ENCODE measurements around the gene LUZP1.
A peak's percentile ranks its signal among the peaks of the same experiment; 100 is the strongest.

Gene LUZP1

DNA sequence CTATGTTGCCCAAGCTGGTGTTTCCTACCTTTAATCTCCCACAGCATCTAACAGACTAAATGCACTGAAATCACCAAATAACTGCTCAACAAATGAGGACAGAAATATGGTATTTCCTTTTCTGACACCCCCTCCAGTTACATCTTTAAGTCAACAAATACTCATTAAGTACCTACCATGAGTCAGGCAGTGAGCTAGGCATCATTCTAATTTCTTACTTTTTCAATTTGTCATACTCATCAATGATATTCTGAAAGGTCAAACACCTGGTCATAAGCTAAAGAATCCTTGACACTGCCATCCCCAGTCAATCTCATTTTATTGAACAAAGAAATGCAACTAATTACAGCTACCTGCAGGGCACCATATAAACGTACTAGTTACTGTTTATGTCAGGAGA is 36.6 kb downstream of the LUZP1 start:
- DNase-seq (ENCODE audit: low spot score), result peak; percentile 43
- ChIA-PET POLR2A (ENCODE audit: low non-redundant PET) (no interaction called here), CTCF (interaction anchor here (0.7 kb wide), 1 partner anchor 30 kb away, joined by 4 read pairs; no protein-coding TSS in a partner anchor)
- peak overlapping the region; percentile 61 for H3K27ac ChIP-seq
- TF ChIP-seq, protein P1, sequence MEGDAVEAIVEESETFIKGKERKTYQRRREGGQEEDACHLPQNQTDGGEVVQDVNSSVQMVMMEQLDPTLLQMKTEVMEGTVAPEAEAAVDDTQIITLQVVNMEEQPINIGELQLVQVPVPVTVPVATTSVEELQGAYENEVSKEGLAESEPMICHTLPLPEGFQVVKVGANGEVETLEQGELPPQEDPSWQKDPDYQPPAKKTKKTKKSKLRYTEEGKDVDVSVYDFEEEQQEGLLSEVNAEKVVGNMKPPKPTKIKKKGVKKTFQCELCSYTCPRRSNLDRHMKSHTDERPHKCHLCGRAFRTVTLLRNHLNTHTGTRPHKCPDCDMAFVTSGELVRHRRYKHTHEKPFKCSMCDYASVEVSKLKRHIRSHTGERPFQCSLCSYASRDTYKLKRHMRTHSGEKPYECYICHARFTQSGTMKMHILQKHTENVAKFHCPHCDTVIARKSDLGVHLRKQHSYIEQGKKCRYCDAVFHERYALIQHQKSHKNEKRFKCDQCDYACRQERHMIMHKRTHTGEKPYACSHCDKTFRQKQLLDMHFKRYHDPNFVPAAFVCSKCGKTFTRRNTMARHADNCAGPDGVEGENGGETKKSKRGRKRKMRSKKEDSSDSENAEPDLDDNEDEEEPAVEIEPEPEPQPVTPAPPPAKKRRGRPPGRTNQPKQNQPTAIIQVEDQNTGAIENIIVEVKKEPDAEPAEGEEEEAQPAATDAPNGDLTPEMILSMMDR (conservative IDR thresholded peaks at IDR 0.05; ENCODE audit: low read depth), result no peak

DNA sequence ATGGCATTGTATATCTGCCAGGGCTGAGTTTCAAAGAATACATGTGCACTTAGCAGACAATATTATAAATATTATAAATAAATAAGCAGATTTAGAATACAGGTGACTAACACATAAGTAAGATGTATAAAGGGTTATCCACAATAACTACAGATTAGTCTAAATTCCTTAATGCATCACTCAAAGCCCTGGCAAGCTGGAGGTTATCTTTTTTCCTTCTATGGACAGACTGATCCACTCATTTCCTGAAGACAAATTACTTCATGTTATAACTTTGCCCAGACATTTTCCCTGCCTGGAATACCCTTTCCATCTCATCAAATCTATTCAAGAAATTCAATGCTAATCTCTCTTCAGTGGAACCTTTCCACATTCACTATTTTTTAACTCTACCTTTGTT is 38.8 kb downstream of the LUZP1 start:
- POLR2A ChIA-PET (ENCODE audit: low non-redundant PET), result no interaction called here
- peak; percentile 32 for DNase-seq (ENCODE audit: low spot score)
- CTCF ChIA-PET, result no interaction called here
- H3K27ac ChIP-seq, result no peak overlapping the region
- TF ChIP-seq, protein P1 (conservative IDR thresholded peaks at IDR 0.05; ENCODE audit: low read depth), result no peak

DNA sequence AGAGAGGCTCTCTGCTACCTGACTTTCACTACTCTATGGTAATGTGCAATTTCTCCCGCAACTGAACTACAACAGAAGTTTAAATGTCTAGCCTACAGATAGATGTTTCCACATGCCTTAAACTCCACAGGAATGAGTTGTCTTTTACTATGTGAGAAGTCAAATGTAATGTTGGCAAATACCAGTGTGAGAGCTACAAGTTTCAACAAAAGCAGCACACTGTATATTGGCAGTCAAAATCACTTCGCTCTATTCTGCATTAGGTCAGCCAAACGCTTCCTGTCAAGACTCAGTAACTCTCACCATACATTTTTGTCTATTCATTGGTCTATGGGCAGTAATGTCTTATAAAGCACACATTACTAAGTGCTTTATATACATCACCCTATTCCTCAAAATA is 41.9 kb downstream of the LUZP1 start:
- peak; percentile 63 for DNase-seq (ENCODE audit: low spot score)
- ChIA-PET POLR2A (ENCODE audit: low non-redundant PET) (interaction anchor here (0.9 kb wide), 1 partner anchor 41 kb away, joined by 3 read pairs; no protein-coding TSS in a partner anchor), CTCF (no interaction called here)
- TF ChIP-seq, protein P1 (conservative IDR thresholded peaks at IDR 0.05; ENCODE audit: low read depth), result no peak
- no peak overlapping the region for H3K27ac ChIP-seq

DNA sequence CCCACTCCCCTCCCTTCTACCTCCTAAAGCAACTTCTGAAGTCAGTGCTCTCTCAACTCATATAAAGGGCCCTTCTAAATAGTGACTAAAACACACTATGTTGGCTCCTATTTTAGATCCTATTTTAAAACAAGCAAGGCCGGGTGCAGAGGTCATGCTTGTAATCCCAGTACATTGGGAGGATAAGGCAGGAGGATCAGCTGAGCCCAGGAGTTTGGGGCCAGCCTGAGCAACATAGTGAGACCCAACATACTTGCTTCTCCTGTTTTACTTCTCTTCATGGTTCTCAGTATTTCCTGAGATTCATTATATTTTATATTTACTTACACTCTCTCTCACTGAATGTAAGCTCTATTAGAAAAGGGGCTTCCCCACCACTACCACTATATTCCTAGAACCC is 42.5 kb downstream of the LUZP1 start:
- CTCF ChIA-PET, result no interaction called here
- DNase-seq (ENCODE audit: low spot score), result no peak
- no peak overlapping the region for H3K27ac ChIP-seq
- POLR2A ChIA-PET (ENCODE audit: low non-redundant PET), result no interaction called here
- TF ChIP-seq, protein P1 (conservative IDR thresholded peaks at IDR 0.05; ENCODE audit: low read depth), result no peak

DNA sequence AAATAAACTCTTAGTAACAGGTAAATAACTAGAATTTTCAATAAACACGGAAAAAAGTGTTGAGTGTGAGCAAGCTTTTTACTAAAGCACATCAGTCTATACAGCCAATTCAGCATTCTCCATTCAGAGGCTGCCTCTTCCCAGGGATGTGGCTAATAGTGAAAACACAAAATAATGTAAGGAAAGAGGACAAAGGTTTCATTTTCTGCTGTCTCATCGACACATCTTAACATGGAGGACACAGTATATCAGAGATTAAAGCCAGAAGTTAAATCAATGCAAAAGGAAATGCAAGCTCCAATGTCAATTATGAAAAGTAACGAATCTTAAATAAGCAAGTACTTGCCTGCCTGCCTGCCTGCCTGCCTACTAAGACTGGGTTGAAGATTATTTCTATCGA is 43.2 kb downstream of the LUZP1 start:
- CTCF ChIA-PET, result interaction anchor here (0.7 kb wide), 1 partner anchor 401 kb away, joined by 4 read pairs; no protein-coding TSS in a partner anchor
- POLR2A ChIA-PET (ENCODE audit: low non-redundant PET), result interaction anchor here (0.6 kb wide), 1 partner anchor 74 kb away, joined by 3 read pairs; no protein-coding TSS in a partner anchor
- H3K27ac ChIP-seq, result no peak overlapping the region
- no peak for DNase-seq (ENCODE audit: low spot score)
- TF ChIP-seq, protein P1 (conservative IDR thresholded peaks at IDR 0.05; ENCODE audit: low read depth), result no peak

DNA sequence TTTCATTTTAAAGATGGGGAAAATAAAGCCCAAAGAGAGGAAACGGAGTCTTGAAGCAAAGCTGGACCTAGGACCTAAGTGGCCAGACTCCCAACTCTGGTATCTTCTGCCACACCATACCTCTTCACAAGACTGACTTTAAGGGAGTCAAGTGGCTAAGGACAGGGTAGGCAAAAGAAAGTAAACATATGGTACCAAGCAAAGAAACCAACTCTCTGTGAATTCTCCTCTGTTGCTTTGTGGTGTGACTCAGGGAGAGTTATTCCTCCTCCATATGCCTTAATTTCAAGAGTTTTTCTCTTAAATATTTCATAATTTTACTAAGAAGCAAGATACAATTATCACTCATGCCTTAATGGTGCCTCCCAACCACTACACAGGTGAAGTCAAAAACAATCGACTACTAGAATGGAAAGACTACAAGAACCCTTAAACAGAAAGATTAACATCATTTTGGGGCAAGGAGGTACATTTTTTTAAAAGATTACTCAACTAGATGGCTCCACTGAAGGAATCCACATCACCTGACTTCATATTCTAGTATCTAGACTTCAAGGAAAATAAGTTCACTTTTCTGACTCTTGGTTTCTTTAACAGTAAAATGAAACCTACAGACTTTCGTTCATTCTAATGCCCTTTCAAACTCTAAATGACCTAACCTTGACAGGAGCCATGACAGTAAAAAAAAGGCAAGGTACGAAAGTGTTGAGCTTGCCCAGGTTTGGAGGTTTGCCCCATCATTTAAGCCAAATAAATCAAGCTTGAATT is 44.2 kb downstream of the LUZP1 start:
- CTCF ChIA-PET, result no interaction called here
- TF ChIP-seq, protein P1 (conservative IDR thresholded peaks at IDR 0.05; ENCODE audit: low read depth), result no peak
- H3K27ac ChIP-seq, result no peak overlapping the region
- no peak for DNase-seq (ENCODE audit: low spot score)
- POLR2A ChIA-PET (ENCODE audit: low non-redundant PET), result no interaction called here
